Endothelial cell of umbilical vein (primary cell): Measurements from ENCODE around the gene RGS19. TPM values are rescaled to one million over a fixed set of nuclear protein-coding genes. Genes with fewer than 3 reads are reported as not detected.

Experiments
- BruUV-seq: library from RNA; stranded (reverse); fragments of 400-500 nt; replicated peaks from 2 replicates; lab custom pipeline; 2021; lab: Mats Ljungman, UMichigan
- CTCF ChIA-PET: fragments of 300-600, 350-600 bp; sonication (Branson Sonifier 250); formaldehyde crosslinking; loops from one replicate; lab custom pipeline; 2021; ENCODE audit warnings: antibody characterized with exemption, inconsistent platforms; lab: Charles Lee
- POLR2A ChIA-PET: fragments of 300-600, 350-600 bp; sonication (Branson Sonifier 250); formaldehyde crosslinking; loops from one replicate; lab custom pipeline; 2021; ENCODE audit warnings: antibody characterized with exemption, inconsistent platforms; lab: Charles Lee
- DNase-seq: peaks from one replicate; pipeline ENCODE4 v3.0.0-alpha.2; 2011; ENCODE audit warnings: low read depth, low spot score
- FAIRE-seq: peaks from 2 replicates; lab custom pipeline; 2011; peaks lifted over from hg19 to GRCh38; lab: Jason Lieb, UNC
- H2AFZ ChIP-seq: 2 replicates; pipeline ENCODE4 v1.6.0; 2012; ENCODE audit warnings: low read depth, low read length, control low read depth, inconsistent platforms
- H3K27ac ChIP-seq: 2 replicates; pipeline ENCODE4 v1.5.1; 2011; ENCODE audit warnings: low read depth, mild to moderate bottlenecking, control low read depth, low read length, moderate library complexity; ENCODE audit not compliant: insufficient read depth
- H3K27me3 ChIP-seq, 2 experiments: 2 replicates each; pipeline versions ENCODE4 v1.6.0 to v1.6.1; 2011; ENCODE audit warnings: low read length in 2 of 2, mixed read lengths in 1 of 2; ENCODE audit not compliant: control insufficient read depth in 2 of 2, insufficient read depth in 2 of 2
- H3K36me3 ChIP-seq, 2 experiments: 2 replicates in 1 of 2; 3 replicates in 1 of 2; pipeline ENCODE4 v1.5.1; 2011; ENCODE audit warnings: low read length in 2 of 2, mild to moderate bottlenecking in 1 of 2, moderate library complexity in 1 of 2; ENCODE audit not compliant: control insufficient read depth in 2 of 2, insufficient read depth in 2 of 2; ENCODE audit errors: extremely low read depth in 1 of 2
- H3K4me1 ChIP-seq: 3 replicates; pipeline ENCODE4 v1.5.1; 2011; ENCODE audit warnings: mild to moderate bottlenecking, low read length; ENCODE audit not compliant: control insufficient read depth, insufficient read depth; ENCODE audit errors: extremely low read depth
- H3K4me2 ChIP-seq: 2 replicates; pipeline ENCODE4 v1.6.1; 2011; ENCODE audit warnings: low read length, control low read depth, mixed read lengths; ENCODE audit not compliant: insufficient read depth
- H3K4me3 ChIP-seq, 3 experiments: fragments of 200-600 bp in 1 of 3; sonication (generic), shearing (Covaris generic) in 1 of 3; replicated peaks in 1 of 3; 2 replicates each; pipeline ENCODE4 v1.5.1; 2011 to 2016; ENCODE audit warnings: control low read depth in 3 of 3, low read length in 3 of 3, mild to moderate bottlenecking in 2 of 3, inconsistent platforms in 1 of 3, low read depth in 1 of 3, moderate library complexity in 1 of 3; ENCODE audit not compliant: insufficient read depth in 1 of 3
- H3K79me2 ChIP-seq: 2 replicates; pipeline ENCODE4 v1.6.0; 2012; ENCODE audit warnings: low read length, inconsistent platforms; ENCODE audit not compliant: control insufficient read depth, insufficient read depth
- H3K9ac ChIP-seq: replicated peaks from 2 replicates; pipeline ENCODE3; 2011; ENCODE audit warnings: low read length, control low read depth; ENCODE audit not compliant: insufficient read depth; ENCODE audit errors: extremely low read depth
- H3K9me1 ChIP-seq: replicated peaks from 3 replicates; pipeline ENCODE4 v1.6.0; 2011; ENCODE audit warnings: mild to moderate bottlenecking, low read length; ENCODE audit not compliant: control insufficient read depth, insufficient read depth; ENCODE audit errors: extremely low read depth
- H3K9me3 ChIP-seq: replicated peaks from 2 replicates; pipeline ENCODE4 v1.5.1; 2012; ENCODE audit warnings: low read length, inconsistent platforms; ENCODE audit not compliant: control insufficient read depth, insufficient read depth
- H4K20me1 ChIP-seq: replicated peaks from 2 replicates; pipeline ENCODE3; 2011; ENCODE audit warnings: mild to moderate bottlenecking, low read length; ENCODE audit not compliant: control insufficient read depth, insufficient read depth; ENCODE audit errors: extremely low read depth
- CTCF ChIP-seq, 2 donors: IDR thresholded peaks; 1 replicate in 1 of 2; 2 replicates in 1 of 2; pipeline ENCODE4 v1.5.1; 2011; ENCODE audit warnings: low read length in 2 of 2, mild to moderate bottlenecking in 2 of 2, moderate library complexity in 2 of 2, control low read depth in 1 of 2, inconsistent platforms in 1 of 2, low read depth in 1 of 2; ENCODE audit not compliant: insufficient read depth in 1 of 2; ENCODE audit errors: extremely low read depth in 1 of 2
- EZH2 ChIP-seq: IDR thresholded peaks from 2 replicates; pipeline ENCODE4 v1.6.1; 2012; ENCODE audit warnings: borderline replicate concordance, low read depth, mild to moderate bottlenecking, moderate library complexity, low read length, inconsistent platforms; ENCODE audit not compliant: severe bottlenecking
- FOS ChIP-seq: IDR thresholded peaks from 2 replicates; pipeline ENCODE4 v1.6.1; 2011; ENCODE audit warnings: mild to moderate bottlenecking, low read length, moderate library complexity, borderline replicate concordance; ENCODE audit not compliant: insufficient read depth
- GATA2 ChIP-seq: IDR thresholded peaks from 2 replicates; pipeline ENCODE4 v1.7.0; 2011; ENCODE audit warnings: low read depth, mild to moderate bottlenecking, moderate library complexity, mixed read lengths, low read length; ENCODE audit not compliant: insufficient read length, insufficient read depth
- JUN ChIP-seq: IDR thresholded peaks from 2 replicates; pipeline ENCODE4 v1.6.1; 2011; ENCODE audit warnings: borderline replicate concordance, low read depth; ENCODE audit not compliant: insufficient read length, insufficient read depth
- MAX ChIP-seq: IDR thresholded peaks from 2 replicates; pipeline ENCODE4 v1.6.1; 2011; ENCODE audit not compliant: insufficient read depth, insufficient read length
- MYC ChIP-seq: IDR thresholded peaks from one replicate; pipeline ENCODE4 v1.6.1; 2011; ENCODE audit warnings: mild to moderate bottlenecking, low read depth, low read length
- POLR2A ChIP-seq: IDR thresholded peaks from 2 replicates; pipeline ENCODE4 v1.6.1; 2012; ENCODE audit warnings: low read depth, mild to moderate bottlenecking, control low read depth, low read length
- POLR2AphosphoS5 ChIP-seq: IDR thresholded peaks from 2 replicates; pipeline ENCODE4 v1.6.1; 2012; ENCODE audit warnings: low read depth, mild to moderate bottlenecking, control low read depth, low read length, moderate library complexity; ENCODE audit not compliant: insufficient read depth
- dilution Hi-C: fragments of 300-500 bp; cut with MboI; formaldehyde crosslinking; loops from one replicate; pipeline ENCODE4 v1.15.0; 2019; ENCODE audit warnings: low sequenced_read_pairs; ENCODE audit not compliant: extremely low pct_ligation_motif_present
- intact Hi-C: fragments of 100-400 bp; cut with micrococcal nuclease; formaldehyde crosslinking; loops from one replicate; pipeline ENCODE4 v1.10.0; 2022
- polyA plus RNA-seq, 4 experiments: library from polyadenylated mRNA; depleted of rRNA in 3 of 4; stranded (reverse) in 3 of 4; unstranded in 1 of 4; fragments of >200 nt; gene quantifications; 2 replicates each; pipeline versions ENCODE4 v1.2.1 to v1.2.3, GENCODE V29; 2011 to 2012; ENCODE audit warnings: missing spikeins in 1 of 4
- total RNA-seq: library from RNA; stranded (reverse); gene quantifications from 2 replicates; pipeline ENCODE4 v1.2.3, GENCODE V29; 2021

The RGS19 gene
- total and polyA plus RNA-seq, 2 donors (not counting 3 experiments of a cell fraction or from before 2014, with no cell fraction given), result 27.8 to 33.7 TPM

DNA sequence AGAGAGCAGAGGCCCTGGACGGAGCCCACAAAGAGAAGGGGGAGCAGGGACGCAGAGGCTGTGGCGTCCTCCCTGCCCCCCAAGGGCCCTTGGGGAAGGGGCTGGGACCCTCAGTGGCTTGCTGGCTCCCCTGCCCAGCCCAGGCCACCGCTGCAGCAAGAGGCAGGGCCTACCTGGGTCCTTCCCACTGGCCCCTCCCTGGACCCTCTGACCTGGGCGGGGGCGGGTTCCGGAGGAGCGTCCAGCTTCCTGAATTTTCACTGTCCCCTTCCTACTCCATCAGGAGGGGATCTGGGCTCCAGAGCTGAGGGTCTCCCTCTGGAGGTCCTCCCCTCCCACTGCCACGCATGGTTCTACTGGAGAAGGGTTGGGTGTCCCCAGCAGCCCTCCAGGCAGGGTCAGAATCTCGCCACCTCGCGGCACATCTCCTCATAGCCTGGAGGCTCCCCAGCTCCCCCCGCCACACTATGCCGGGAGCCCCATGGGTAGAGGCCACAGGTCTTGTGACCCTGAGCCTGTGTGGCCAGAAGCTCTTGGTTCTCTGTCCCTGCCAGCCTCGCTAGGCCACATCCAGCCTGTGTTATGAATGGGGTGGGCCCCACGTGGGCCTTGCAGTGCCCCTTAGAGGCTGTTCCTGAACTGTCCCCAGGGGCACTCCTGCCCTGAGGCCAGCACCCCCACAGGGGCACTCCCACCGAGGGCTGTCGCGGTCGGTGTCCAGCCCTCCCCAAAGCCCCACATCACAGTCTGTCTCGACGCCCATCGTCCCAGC is 28.9 kb downstream of the RGS19 start:
- FAIRE-seq, result no peak
- dilution Hi-C loops (no loop called here), intact Hi-C loops (loop anchor here (10.0 kb wide), 1 partner anchor 156 kb away; the partner anchor contains the start of gene DNAJC5)
- no peaks in the 10 kb centered on the region for H3K9me1 ChIP-seq
- H2AFZ ChIP-seq, result no peak overlapping the region
- H4K20me1 ChIP-seq, result peaks cover 3% of the 10 kb centered on the region
- ChIA-PET POLR2A (interaction anchor here (0.6 to 2.2 kb wide), 3 partner anchors 9 to 404 kb away, joined by 3 to 8 read pairs (median 4); no protein-coding TSS in a partner anchor), CTCF (interaction anchor here (0.7 to 15.2 kb wide), 4 partner anchors 12 to 70 kb away, joined by 3 to 412 read pairs (median 3); partner anchors contain the start of gene C20orf204)
- no peak for TF ChIP-seq POLR2AphosphoS5
- no peak for TF ChIP-seq CTCF (IDR thresholded peaks at IDR 0.05; ENCODE audit: extremely low read depth in 1 of 2, insufficient read depth in 1 of 2, low read depth in 1 of 2, low read length in 2 of 2)
- no peak for TF ChIP-seq MAX
- TF ChIP-seq FOS, result no peak
- TF ChIP-seq EZH2, result no peak
- TF ChIP-seq MYC, result no peak
- TF ChIP-seq POLR2A, result no peak
- TF ChIP-seq JUN, result no peak
- no peak for TF ChIP-seq GATA2
- BruUV-seq, result no TSS peak
- no peaks in the 10 kb centered on the region for H3K27me3 ChIP-seq
- H3K9ac ChIP-seq, result no peak overlapping the region
- H3K9me3 ChIP-seq, result no peaks in the 10 kb centered on the region
- H3K4me2 ChIP-seq, result no peak overlapping the region
- peaks cover 75% of the 10 kb centered on the region for H3K4me1 ChIP-seq
- H3K4me3 ChIP-seq, result no peak overlapping the region
- peak overlapping the region; percentile 28 for H3K27ac ChIP-seq
- H3K36me3 ChIP-seq, result peaks cover 9 to 13% of the 10 kb centered on the region in 2 experiments
- no peak for DNase-seq
- H3K79me2 ChIP-seq, result peaks cover 20% of the 10 kb centered on the region
